Panc1 (cell line): Measurements from ENCODE around the gene YY1. TPM values are rescaled to one million over a fixed set of nuclear protein-coding genes. Genes with fewer than 3 reads are reported as not detected.

Source experiments
- ATAC-seq: fragments of 200-7000 bp; cut with Tn5 transposase; 2 replicates; pipeline ENCODE4 v1.9.1; 2020; ENCODE audit warnings: mild to moderate bottlenecking, moderate library complexity
- BruUV-seq: library from RNA; stranded (reverse); fragments of 400-500 nt; replicated peaks from 2 replicates; lab custom pipeline; 2021; lab: Mats Ljungman, UMichigan
- CTCF ChIA-PET: fragments of 300-600 bp; sonication (Branson Sonifier 250); formaldehyde crosslinking; loops from one replicate; lab custom pipeline; 2022; ENCODE audit warnings: antibody characterized with exemption; lab: Charles Lee
- POLR2A ChIA-PET: fragments of 300-600 bp; sonication (Branson Sonifier 250); formaldehyde crosslinking; loops from one replicate; lab custom pipeline; 2022; ENCODE audit warnings: antibody characterized with exemption; lab: Charles Lee
- DNase-seq: peaks from one replicate; pipeline ENCODE4 v3.0.0-alpha.2; 2010; ENCODE audit warnings: low read depth, low spot score
- H3K27ac ChIP-seq: 2 replicates; pipeline ENCODE4 v1.5.1; 2011; ENCODE audit warnings: mild to moderate bottlenecking, low read length, inconsistent platforms
- H3K27me3 ChIP-seq: fragments of 200-500 bp; sonication (Bioruptor generic); 2 replicates; pipeline ENCODE4 v1.6.0; 2014; ENCODE audit warnings: low read length, inconsistent platforms; ENCODE audit not compliant: control insufficient read depth, insufficient read depth
- H3K36me3 ChIP-seq: fragments of 200-500 bp; sonication (Bioruptor generic); 2 replicates; pipeline ENCODE4 v1.5.1; 2014; ENCODE audit warnings: inconsistent platforms, mild to moderate bottlenecking, low read length, moderate library complexity; ENCODE audit not compliant: control insufficient read depth, insufficient read depth
- H3K4me1 ChIP-seq: 2 replicates; pipeline ENCODE4 v1.5.1; 2011; ENCODE audit warnings: inconsistent platforms, mild to moderate bottlenecking, low read length, moderate library complexity; ENCODE audit not compliant: control insufficient read depth, insufficient read depth
- H3K4me3 ChIP-seq, 2 experiments: 2 replicates each; pipeline ENCODE4 v1.5.1; 2011 to 2012; ENCODE audit warnings: low read depth in 2 of 2, low read length in 2 of 2, mild to moderate bottlenecking in 2 of 2, inconsistent platforms in 1 of 2, moderate library complexity in 1 of 2
- H3K9me3 ChIP-seq: fragments of 200-500 bp; sonication (Bioruptor generic); 2 replicates; pipeline ENCODE4 v1.5.1; 2014; ENCODE audit warnings: low read depth, mild to moderate bottlenecking, inconsistent platforms, low read length, moderate library complexity; ENCODE audit not compliant: control insufficient read depth, insufficient read depth
- CTCF ChIP-seq: fragments of 450-650 bp; IDR thresholded peaks from 2 replicates; pipeline ENCODE4 v1.5.1; 2017; ENCODE audit warnings: mild to moderate bottlenecking
- POLR2AphosphoS5 ChIP-seq: IDR thresholded peaks from 2 replicates; pipeline ENCODE4 v1.6.1; 2012; ENCODE audit warnings: mild to moderate bottlenecking, low read depth, low read length, moderate library complexity
- REST ChIP-seq, 2 experiments: IDR thresholded peaks; 2 replicates each; pipeline ENCODE4 v1.6.1; 2011 to 2012; ENCODE audit warnings: low read depth in 2 of 2, control low read depth in 1 of 2, low read length in 1 of 2, mild to moderate bottlenecking in 1 of 2, moderate library complexity in 1 of 2; ENCODE audit not compliant: insufficient read depth in 1 of 2
- SIN3A ChIP-seq: IDR thresholded peaks from 2 replicates; pipeline ENCODE4 v1.6.1; 2012; ENCODE audit warnings: low read depth, mild to moderate bottlenecking, low read length, moderate library complexity, borderline replicate concordance; ENCODE audit not compliant: insufficient read depth
- TCF7L2 ChIP-seq: IDR thresholded peaks from 2 replicates; pipeline ENCODE4 v1.6.1; 2011; ENCODE audit warnings: mild to moderate bottlenecking, low read depth, low read length, inconsistent platforms
- in situ Hi-C: cut with HindIII; loops from 2 replicates; pipeline ENCODE4 v1.10.0; 2016; ENCODE audit warnings: low sequenced_read_pairs, low pct_unique_long_range_greater_than_20kb
- intact Hi-C: fragments of 100-400 bp; cut with micrococcal nuclease; formaldehyde crosslinking; loops from one replicate; pipeline ENCODE4 v1.10.0; 2022; ENCODE audit not compliant: unreplicated experiment
- total RNA-seq: library from RNA; stranded (reverse); gene quantifications from one replicate; pipeline ENCODE4 v1.2.1, GENCODE V29; 2021; ENCODE audit not compliant: unreplicated experiment

YY1 gene
- total RNA-seq, 1 experiment from 2014 or later = 71.3 TPM

GRCh38 chr14:100267990-100268389, 29.0 kb downstream of the YY1 start:
- Histone ChIP-seq H3K9me3 (no peaks in the 10 kb centered on the region), H3K4me1 (no peaks in the 10 kb centered on the region), H3K4me3 (no peak overlapping the region), H3K27me3 (no peaks in the 10 kb centered on the region), H3K36me3 (no peaks in the 10 kb centered on the region; the same call in 1 of the 2 replicates), H3K27ac (no peak overlapping the region)
- BruUV-seq = no TSS peak
- in situ Hi-C loops = no loop called here
- DNase-seq (no peak), ATAC-seq (no peak)
- POLR2A ChIA-PET = interaction anchor here (0.6 kb wide), 1 partner anchor 14 kb away, joined by 6 read pairs; no protein-coding TSS in a partner anchor
- intact Hi-C loops = no loop called here
- TF ChIP-seq TCF7L2 = no peak
- CTCF ChIA-PET = no interaction called here

GRCh38 chr14:100268591-100269207, 29.8 kb downstream of the YY1 start:
- no peak for DNase-seq
- ChIA-PET POLR2A (no interaction called here), CTCF (no interaction called here)
- Histone ChIP-seq H3K27me3 (no peaks in the 10 kb centered on the region), H3K4me1 (no peaks in the 10 kb centered on the region), H3K36me3 (no peaks in the 10 kb centered on the region; the same call in 1 of the 2 replicates), H3K4me3 (no peak overlapping the region), H3K27ac (no peak overlapping the region), H3K9me3 (no peaks in the 10 kb centered on the region)
- intact Hi-C loops (no loop called here), in situ Hi-C loops (no loop called here)
- no peak for ATAC-seq
- no TSS peak for BruUV-seq
- TF ChIP-seq CTCF (no peak), TCF7L2 (no peak), SIN3A (no peak), POLR2AphosphoS5 (no peak), REST (IDR thresholded peaks at IDR 0.05; ENCODE audit: insufficient read depth in 1 of 2, low read depth in 2 of 2, low read length in 1 of 2) (no peak)

- H3K27ac ChIP-seq = no peak overlapping the region
- in situ Hi-C loops (no loop called here), intact Hi-C loops (no loop called here)
- BruUV-seq = no TSS peak
- no peaks in the 10 kb centered on the region for H3K4me1 ChIP-seq
- ChIA-PET CTCF (no interaction called here), POLR2A (no interaction called here)
- TF ChIP-seq TCF7L2 (no peak), CTCF (peak; percentile 52), POLR2AphosphoS5 (no peak)
- DNase-seq (no peak), ATAC-seq (no peak)
- H3K9me3 ChIP-seq = no peaks in the 10 kb centered on the region
- H3K36me3 ChIP-seq = no peaks in the 10 kb centered on the region
- no peak overlapping the region for H3K4me3 ChIP-seq
- no peaks in the 10 kb centered on the region for H3K27me3 ChIP-seq
These were observed 32.4 kb downstream of the YY1 start for GRCh38 chr14:100271247-100271939.
